DND-41 (cell line): ENCODE data around the gene SLC11A1.

Source experiments
- EZH2 ChIP-seq: IDR thresholded peaks from 3 replicates; pipeline ENCODE4 v1.6.1; 2012; ENCODE audit warnings: borderline replicate concordance, low read depth, mild to moderate bottlenecking, moderate library complexity, low read length, inconsistent platforms; ENCODE audit not compliant: severe bottlenecking
- TF ChIP-seq, protein P1 (sequence below): IDR thresholded peaks from 2 replicates; pipeline ENCODE4 v1.5.1; 2012; ENCODE audit warnings: borderline replicate concordance, low read length, moderate library complexity, mild to moderate bottlenecking; ENCODE audit not compliant: poor library complexity, severe bottlenecking; ENCODE audit errors: extremely low read depth

DNA sequence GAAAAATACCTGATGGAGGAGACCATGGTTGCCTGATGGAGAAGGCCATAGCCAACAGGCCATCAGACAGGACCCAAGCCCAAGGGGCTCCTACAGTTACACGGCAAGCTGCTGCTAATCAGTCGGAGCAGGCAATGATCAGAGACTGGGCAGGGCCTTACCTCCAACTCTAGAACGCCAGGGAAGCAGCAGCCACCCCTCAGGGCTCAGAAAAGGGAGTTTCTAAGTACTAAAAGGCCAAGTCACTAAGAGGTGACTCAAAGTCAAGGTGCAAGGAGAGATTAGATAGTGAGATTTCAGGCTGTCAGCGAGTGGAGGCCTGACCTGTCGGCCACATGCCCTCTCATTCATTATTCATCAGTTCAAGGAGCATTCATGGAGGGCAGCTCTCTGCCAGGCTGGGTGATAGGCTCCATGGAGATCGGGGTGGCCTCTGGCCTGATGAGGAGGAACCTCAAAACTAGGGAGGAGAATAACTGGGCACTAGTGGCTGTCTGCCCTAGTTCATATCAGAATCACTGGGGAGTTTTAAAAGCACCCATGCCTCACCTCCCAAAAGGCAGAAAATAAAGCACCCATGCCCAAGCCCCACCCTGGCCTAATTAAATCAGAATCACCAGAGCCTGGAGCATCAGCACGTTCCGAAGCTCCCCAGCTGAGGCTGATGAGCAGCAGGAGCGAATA, 40.5 kb downstream of the SLC11A1 start:
- TF ChIP-seq, protein P1, sequence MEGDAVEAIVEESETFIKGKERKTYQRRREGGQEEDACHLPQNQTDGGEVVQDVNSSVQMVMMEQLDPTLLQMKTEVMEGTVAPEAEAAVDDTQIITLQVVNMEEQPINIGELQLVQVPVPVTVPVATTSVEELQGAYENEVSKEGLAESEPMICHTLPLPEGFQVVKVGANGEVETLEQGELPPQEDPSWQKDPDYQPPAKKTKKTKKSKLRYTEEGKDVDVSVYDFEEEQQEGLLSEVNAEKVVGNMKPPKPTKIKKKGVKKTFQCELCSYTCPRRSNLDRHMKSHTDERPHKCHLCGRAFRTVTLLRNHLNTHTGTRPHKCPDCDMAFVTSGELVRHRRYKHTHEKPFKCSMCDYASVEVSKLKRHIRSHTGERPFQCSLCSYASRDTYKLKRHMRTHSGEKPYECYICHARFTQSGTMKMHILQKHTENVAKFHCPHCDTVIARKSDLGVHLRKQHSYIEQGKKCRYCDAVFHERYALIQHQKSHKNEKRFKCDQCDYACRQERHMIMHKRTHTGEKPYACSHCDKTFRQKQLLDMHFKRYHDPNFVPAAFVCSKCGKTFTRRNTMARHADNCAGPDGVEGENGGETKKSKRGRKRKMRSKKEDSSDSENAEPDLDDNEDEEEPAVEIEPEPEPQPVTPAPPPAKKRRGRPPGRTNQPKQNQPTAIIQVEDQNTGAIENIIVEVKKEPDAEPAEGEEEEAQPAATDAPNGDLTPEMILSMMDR, result no peak
- TF ChIP-seq EZH2, result no peak
